Activated CD4-positive, alpha-beta T cell treated with anti-CD3 and anti-CD28 coated beads for 4 hours (primary cell): Measurements from ENCODE around the gene MAP2K3.

ENCODE experiments used
- DNase-seq, 2 donors: peaks; one replicate each; pipeline ENCODE4 v3.0.0-alpha.2; 2020

Gene MAP2K3

DNA sequence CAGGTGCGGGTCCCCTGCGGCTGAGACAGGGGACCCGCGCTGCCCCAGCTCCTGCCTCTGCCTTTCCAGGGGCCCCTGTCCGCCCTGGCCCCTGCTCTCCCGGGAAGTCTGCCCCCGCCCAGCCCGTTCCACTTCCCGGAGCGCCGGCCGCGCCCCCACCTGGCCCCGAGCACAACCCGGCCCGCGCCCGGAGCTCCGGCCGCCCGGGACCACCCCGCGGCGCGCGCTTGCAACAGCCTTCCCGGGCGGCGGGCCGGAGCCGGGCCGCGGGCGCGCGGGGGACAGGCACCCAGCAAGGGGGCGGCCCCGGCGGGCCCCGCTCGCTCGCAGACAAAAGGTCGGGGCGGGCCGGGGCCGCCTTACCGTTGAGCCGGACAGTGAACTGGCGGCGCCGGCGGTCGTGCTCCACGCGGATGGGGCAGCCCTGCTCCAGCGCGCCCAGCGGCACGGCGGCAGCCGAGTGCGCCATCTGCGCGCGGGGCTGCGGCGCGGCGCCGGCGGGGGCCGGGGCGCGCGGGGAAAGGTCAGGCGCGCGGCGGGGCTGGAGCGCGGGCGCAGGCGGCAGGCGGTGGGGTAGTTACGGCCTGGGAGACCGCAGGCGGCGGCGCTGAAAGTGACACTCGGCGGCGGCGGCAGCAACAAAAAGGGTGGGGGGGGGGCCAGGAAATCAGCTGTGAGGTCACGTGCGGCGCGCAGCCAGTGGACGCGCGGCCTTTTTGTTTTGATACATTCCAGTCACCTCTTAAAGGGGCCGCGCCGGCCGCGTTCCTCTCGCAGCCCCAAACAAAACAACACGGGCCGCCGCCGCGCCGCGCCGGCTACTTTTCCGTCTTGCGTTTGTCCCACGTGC lies 31.5 kb upstream of the MAP2K3 start, which contains the start of gene NATD1:
Gene NATD1 (minus strand): TSS at position 615 of the 850 bp plus-strand sequence. CDS start 146 bp downstream, at position 469.
- DNase-seq, result peak; percentile 70

GRCh38 chr17:21253646-21254441 lies 30.7 kb upstream of the MAP2K3 start:
- DNase-seq, result no peak

DNA sequence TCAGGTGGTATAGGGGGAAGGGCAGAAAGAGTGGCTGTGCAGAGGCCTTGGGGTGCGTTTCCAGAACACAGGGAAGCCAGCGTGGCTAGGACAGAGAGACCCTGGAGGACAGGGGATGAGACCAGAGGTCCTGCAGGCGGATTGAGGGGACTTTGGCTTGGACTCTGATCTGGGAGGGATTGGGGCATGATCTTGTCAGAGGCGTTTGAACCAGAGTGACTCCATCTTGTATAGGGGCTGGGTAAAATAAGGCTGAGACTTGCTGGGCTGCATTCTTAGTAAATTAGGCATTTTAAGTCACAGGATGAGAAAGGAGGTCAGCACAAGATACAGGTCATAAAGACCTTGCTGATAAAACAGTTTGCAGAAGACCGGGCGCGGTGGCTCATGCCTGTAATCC lies 25.9 kb upstream of the MAP2K3 start:
- no peak for DNase-seq

DNA sequence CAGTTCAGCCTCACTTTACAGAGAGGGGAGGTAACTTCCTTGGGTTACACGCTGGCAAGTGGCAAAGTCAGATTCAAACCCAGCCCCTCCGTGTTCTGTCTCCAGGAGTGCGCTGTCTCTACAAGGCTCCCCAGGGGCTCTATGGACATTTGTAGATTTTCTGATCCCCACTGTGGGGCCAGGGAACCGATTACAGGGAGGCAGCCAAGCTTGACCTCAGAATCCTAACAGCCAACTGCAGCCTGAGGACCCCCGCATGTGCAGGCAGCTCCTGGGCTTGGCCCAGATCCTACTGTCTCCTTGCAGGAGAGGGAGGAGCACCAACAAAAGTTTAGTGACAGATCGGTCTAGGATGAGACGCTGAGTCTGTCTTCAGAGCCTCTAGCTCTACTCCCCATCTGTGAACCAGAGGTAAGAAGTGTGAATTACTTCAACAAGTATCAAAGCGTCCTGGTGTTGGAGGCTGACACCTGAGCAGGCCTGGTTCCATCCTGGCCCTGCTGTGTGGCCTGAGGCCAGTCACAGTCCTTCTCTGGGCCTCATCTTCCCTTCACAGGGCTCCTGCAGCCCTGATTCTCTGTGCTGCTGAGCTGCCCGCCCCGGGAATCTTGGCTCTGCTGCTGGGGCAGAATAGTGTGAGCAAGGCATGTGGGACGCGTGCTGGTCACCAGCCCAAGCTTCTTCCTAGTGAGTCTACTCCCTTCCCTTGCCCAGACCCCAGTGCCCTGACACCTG lies 22.1 kb upstream of the MAP2K3 start:
- no peak for DNase-seq

- DNase-seq, result no peak
Measured at GRCh38 chr17:21263376-21263775, 21.1 kb upstream of the MAP2K3 start.

DNA sequence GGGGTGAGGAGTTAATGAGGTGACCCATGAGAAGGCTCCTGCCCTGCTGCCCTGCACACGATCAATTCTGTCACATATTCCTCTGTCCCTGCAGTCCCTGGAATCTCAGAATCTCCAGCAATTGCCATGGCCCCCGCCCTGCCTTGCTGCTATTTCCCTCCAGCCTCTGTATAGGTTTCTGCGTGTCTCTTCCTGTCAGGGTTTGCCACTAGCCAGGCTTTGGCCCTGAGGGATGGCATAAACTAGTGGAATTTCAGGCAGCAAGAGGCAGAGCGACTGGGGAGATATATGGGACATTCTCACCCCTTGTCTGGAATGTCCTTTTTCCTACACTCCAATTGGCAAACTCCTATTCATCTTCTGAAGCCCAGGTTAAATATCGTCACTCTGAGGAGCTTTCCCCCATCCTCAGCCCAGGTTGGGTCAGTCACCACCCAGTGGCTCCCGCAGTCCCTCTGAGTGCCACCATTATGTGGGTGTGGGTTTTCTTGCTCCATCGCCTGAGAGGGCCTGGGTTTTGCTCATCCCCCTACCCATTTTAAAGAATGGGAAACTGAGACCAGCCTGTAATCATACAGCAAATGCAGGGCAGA lies 15.8 kb upstream of the MAP2K3 start:
- no peak for DNase-seq

GRCh38 chr17:21269394-21269793 lies 15.1 kb upstream of the MAP2K3 start:
- DNase-seq, result no peak

DNA sequence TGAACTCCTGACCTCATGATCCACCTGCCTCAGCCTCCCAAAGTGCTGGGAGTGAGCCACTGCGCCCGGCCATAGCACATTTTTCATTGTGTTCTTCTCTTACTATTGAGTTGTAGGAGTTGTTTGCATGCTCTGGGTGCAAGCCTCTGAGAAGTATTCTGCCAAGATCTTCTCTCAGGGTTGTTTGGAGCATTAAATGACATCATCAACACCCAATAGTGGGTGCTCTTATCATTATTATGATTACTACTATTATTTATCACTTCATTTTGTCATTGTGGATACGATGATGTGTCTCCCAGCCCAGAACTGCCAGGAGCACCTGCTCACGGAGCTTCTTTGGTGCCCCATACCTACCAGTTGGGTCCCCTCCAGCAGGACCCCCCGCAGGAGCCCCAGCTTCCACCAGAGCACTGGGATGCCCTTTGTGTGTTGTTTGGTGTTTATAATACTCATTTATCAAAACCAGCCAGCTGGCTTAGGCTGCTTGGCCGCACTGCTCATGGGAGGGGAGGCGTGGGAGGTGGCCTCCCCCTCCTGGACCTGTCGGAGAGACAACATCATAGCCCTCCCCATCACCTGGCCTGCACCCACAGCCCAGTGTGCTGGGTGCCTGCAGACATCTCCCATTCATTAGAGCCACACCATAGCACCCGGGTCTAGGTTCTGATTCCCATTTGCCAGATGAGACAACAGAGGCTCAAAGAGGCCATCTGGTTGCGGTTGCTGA lies 12.9 kb upstream of the MAP2K3 start:
- no peak for DNase-seq

- DNase-seq, result no peak
Measured at GRCh38 chr17:21272250-21272649, 12.3 kb upstream of the MAP2K3 start.

- no peak for DNase-seq
Measured at GRCh38 chr17:21272881-21273792, 11.4 kb upstream of the MAP2K3 start.

GRCh38 chr17:21275047-21275578 lies 9.4 kb upstream of the MAP2K3 start:
- DNase-seq, result no peak

DNA sequence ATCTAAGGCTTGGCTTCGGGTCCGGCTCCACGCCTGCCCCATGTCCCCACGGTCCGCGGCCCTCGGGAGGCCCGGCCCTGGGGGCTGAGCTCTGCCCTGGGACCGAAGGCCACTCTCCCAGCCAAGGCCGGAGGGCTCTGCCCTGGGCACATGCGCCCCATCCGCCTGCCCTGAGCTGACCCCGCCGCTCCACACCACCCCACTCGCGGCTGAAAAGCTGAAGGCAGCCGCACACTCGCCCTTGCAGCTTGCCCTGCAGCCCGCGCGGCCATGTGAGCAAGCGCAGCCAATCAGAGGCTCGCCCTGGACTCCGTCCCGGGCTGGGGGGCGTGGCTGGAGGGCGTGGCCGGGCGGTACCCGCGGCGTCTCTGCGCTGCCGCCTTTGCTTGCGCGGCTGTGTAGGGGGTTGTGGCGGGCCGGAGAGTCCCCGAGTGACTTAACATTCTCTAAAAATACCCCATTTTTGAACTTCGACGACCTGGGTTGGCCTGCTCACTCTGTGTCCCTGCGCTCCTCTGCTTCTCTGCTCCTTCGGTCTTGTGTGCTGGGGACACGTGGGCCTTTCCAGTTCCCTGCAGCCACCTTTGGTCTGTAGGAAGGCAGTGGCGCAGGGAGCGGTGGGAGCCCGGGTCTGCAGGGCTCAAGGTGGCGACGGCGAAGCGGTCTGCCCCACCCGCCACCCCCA lies 8.8 kb upstream of the MAP2K3 start:
- peak; percentile 94 to 95 for DNase-seq

- no peak for DNase-seq
Measured at GRCh38 chr17:21276264-21276588, 8.3 kb upstream of the MAP2K3 start.

DNA sequence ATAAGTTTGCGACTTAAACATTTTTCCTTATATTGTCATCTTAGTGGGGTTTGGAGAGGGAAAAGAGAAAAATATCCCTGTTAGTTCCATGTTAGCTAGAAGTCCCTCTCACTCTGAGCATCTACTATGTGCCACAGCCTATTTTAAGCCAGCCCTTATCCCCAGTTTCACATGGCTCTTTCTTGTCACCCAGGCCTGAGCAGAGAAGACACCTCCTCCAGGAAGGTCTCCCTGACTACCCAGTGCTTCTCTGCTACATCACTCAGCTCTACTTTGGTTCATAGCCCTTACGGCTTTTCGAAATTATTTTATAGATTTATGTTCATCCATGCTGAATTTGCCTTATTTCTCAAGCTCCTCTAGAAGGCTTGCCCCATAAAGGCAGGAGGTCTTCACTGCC lies 7.2 kb upstream of the MAP2K3 start:
- DNase-seq, result no peak

GRCh38 chr17:21278450-21279197 lies 5.9 kb upstream of the MAP2K3 start:
- DNase-seq, result peak in 1 of 2 donors; percentile 41

DNA sequence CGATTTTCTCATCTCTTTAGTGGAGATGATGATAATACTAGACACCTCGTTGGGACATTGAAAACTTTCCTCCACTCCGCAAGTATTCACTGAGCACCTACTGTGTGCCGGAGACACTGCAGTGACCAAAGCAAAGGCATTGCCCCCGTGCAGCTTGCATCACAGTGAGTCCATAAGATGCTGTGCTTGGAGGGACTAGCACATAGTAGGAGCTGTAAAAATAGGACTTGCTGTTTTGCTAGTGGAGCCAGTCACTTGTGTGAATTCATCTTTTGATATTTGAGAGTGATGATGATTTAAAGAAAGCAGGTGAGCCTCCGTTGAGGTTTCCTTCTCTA lies 5.3 kb upstream of the MAP2K3 start:
- no peak for DNase-seq

GRCh38 chr17:21279582-21279981 lies 4.9 kb upstream of the MAP2K3 start:
- no peak for DNase-seq

DNA sequence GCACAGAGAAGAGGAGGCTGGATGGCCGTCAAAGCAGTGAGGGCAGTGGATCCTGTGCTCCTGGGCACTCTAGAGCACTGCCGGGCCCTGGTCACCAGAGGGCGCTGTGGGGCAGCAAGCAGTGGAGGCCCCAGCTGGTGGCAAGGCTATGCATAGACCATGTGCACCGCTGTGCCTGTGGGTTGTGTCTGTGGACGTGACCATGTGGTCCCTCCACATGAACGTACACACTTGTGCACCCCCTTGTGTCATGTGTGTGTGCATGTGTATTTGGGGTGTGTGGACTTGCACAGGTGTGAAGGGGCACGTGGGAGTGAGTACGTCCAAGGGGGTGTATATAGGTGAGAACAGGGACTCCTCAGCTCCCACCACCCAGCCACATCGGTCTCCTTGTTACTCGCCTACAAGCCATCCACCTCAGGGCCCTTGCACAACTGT lies 4.4 kb upstream of the MAP2K3 start:
- DNase-seq, result peak; percentile 88 to 93

GRCh38 chr17:21282231-21282630 lies 2.3 kb upstream of the MAP2K3 start:
- DNase-seq, result no peak

GRCh38 chr17:21282850-21283249 lies 1.7 kb upstream of the MAP2K3 start:
- DNase-seq, result no peak
